NT2/D1 (cell line): Measurements from ENCODE around the gene ZNF536.

Source experiments
- YY1 ChIP-seq: IDR thresholded peaks from 2 replicates; pipeline ENCODE4 v1.6.1; 2011; ENCODE audit not compliant: insufficient read length, insufficient read depth
- ZNF274 ChIP-seq: IDR thresholded peaks from 2 replicates; pipeline ENCODE4 v1.6.1; 2011; ENCODE audit warnings: mild to moderate bottlenecking, low read depth, low read length

- TF ChIP-seq ZNF274 (no peak), YY1 (no peak)
Observed at GRCh38 chr19:30555791-30556110, 183.6 kb downstream of the ZNF536 start.
